PC-3 (cell line): Measurements from ENCODE around the gene S100A8. TPM values are rescaled to one million over a fixed set of nuclear protein-coding genes. Genes with fewer than 3 reads are reported as not detected.

ENCODE experiments used
- ATAC-seq: fragments of 200-7000 bp; cut with Tn5 transposase; 2 replicates; pipeline ENCODE4 v1.9.1; 2020; ENCODE audit warnings: mild to moderate bottlenecking, moderate library complexity
- BruUV-seq: library from RNA; stranded (reverse); fragments of 400-500 nt; replicated peaks from 2 replicates; lab custom pipeline; 2021; lab: Mats Ljungman, UMichigan
- CTCF ChIA-PET: fragments of 300-600 bp; sonication (Branson Sonifier 250); formaldehyde crosslinking; loops from one replicate; lab custom pipeline; 2022; ENCODE audit warnings: antibody characterized with exemption; lab: Charles Lee
- POLR2A ChIA-PET: fragments of 300-600 bp; sonication (Branson Sonifier 250); formaldehyde crosslinking; loops from one replicate; lab custom pipeline; 2022; ENCODE audit warnings: antibody characterized with exemption; ENCODE audit not compliant: unreplicated experiment; lab: Charles Lee
- DNase-seq: peaks from one replicate; pipeline ENCODE4 v3.0.0-alpha.2; 2015
- H2AFZ ChIP-seq: fragments of 300-600 bp; sonication (generic); 2 replicates; pipeline ENCODE4 v1.6.0; 2016; ENCODE audit warnings: antibody characterized with exemption, low read length
- H3F3A ChIP-seq: fragments of 300-600 bp; sonication (generic); one replicate; pipeline ENCODE4 v1.6.0; 2017; ENCODE audit warnings: antibody characterized with exemption, low read length, control low read depth, mild to moderate bottlenecking; ENCODE audit not compliant: unreplicated experiment
- H3K27ac ChIP-seq: fragments of 300-600 bp; sonication (generic); 2 replicates; pipeline ENCODE4 v1.5.1; 2016; ENCODE audit warnings: mild to moderate bottlenecking, low read length
- H3K27me3 ChIP-seq: fragments of 300-600 bp; sonication (generic); 2 replicates; pipeline ENCODE4 v1.6.1; 2016; ENCODE audit warnings: low read length, mixed read lengths
- H3K36me3 ChIP-seq: fragments of 300-600 bp; sonication (generic); 2 replicates; pipeline ENCODE4 v1.6.1; 2016; ENCODE audit warnings: low read depth, mixed run types, low read length, mixed read lengths
- H3K4me1 ChIP-seq: fragments of 300-600 bp; sonication (generic); 2 replicates; pipeline ENCODE4 v1.5.1; 2016; ENCODE audit warnings: low read length; ENCODE audit not compliant: insufficient read depth
- H3K4me2 ChIP-seq: fragments of 300-600 bp; sonication (generic); 2 replicates; pipeline ENCODE4 v1.6.0; 2016; ENCODE audit warnings: low read length
- H3K4me3 ChIP-seq: fragments of 300-600 bp; sonication (generic); 2 replicates; pipeline ENCODE4 v1.5.1; 2016; ENCODE audit warnings: mild to moderate bottlenecking, low read length, mixed read lengths
- H3K79me2 ChIP-seq: fragments of 300-600 bp; sonication (generic); 2 replicates; pipeline ENCODE4 v1.6.1; 2017; ENCODE audit warnings: low read length, mixed read lengths
- H3K9ac ChIP-seq: fragments of 300-600 bp; sonication (generic); 2 replicates; pipeline ENCODE4 v1.6.0; 2016; ENCODE audit warnings: mild to moderate bottlenecking, low read length
- H3K9me2 ChIP-seq: fragments of 300-600 bp; sonication (generic); replicated peaks from 2 replicates; pipeline ENCODE4 v1.6.1; 2016; ENCODE audit warnings: mixed run types, low read length, mixed read lengths
- H3K9me3 ChIP-seq: fragments of 300-600 bp; sonication (generic); 2 replicates; pipeline ENCODE4 v1.6.1; 2016; ENCODE audit warnings: low read length, mixed read lengths
- H4K20me1 ChIP-seq: fragments of 300-600 bp; sonication (generic); 2 replicates; pipeline ENCODE4 v1.6.1; 2016; ENCODE audit warnings: low read length, mixed read lengths
- CTCF ChIP-seq: fragments of 300-600 bp; sonication (generic); conservative IDR thresholded peaks from 2 replicates; pipeline ENCODE4 v1.5.1; 2017; ENCODE audit warnings: antibody characterized with exemption, low read depth, mild to moderate bottlenecking, low read length
- EZH2 ChIP-seq: fragments of 300-600 bp; sonication (generic); IDR thresholded peaks from one replicate; pipeline ENCODE4 v1.6.1; 2017; ENCODE audit warnings: antibody characterized with exemption, mild to moderate bottlenecking, low read length; ENCODE audit not compliant: unreplicated experiment
- EZH2phosphoT487 ChIP-seq: fragments of 300-600 bp; sonication (generic); IDR thresholded peaks from 2 replicates; pipeline ENCODE4 v1.6.1; 2018; ENCODE audit warnings: mild to moderate bottlenecking, antibody characterized with exemption, low read length, borderline replicate concordance
- intact Hi-C: fragments of 100-400 bp; cut with micrococcal nuclease; formaldehyde crosslinking; loops from 2 replicates; pipeline ENCODE4 v1.9.0; 2023
- total RNA-seq: library from RNA; depleted of rRNA; stranded (reverse); fragments of >200 nt; gene quantifications from 2 replicates; pipeline ENCODE4 v1.2.3, GENCODE V29; 2014

The S100A8 gene
- total RNA-seq, 1 experiment from 2014 or later, result 0.29 TPM

GRCh38 chr1:153397051-153397923 lies 6.4 kb upstream of the S100A8 start:
- BruUV-seq, result no TSS peak
- no peak overlapping the region for H2AFZ ChIP-seq
- H3K27me3 ChIP-seq, result peaks cover 67% of the 10 kb centered on the region
- H3K36me3 ChIP-seq, result no peaks in the 10 kb centered on the region
- CTCF ChIA-PET, result no interaction called here
- H3K4me1 ChIP-seq, result peaks cover 14% of the 10 kb centered on the region
- H3K4me3 ChIP-seq, result no peak overlapping the region
- no peak for TF ChIP-seq EZH2phosphoT487
- no peak for TF ChIP-seq EZH2
- no peak for TF ChIP-seq CTCF
- no peaks in the 10 kb centered on the region for H3K79me2 ChIP-seq
- H3K4me2 ChIP-seq, result no peak overlapping the region
- no peaks in the 10 kb centered on the region for H3K9me2 ChIP-seq
- POLR2A ChIA-PET, result no interaction called here
- ATAC-seq, result no peak
- intact Hi-C loops, result no loop called here
- no peak for DNase-seq
- no peak overlapping the region for H3K9ac ChIP-seq
- no peaks in the 10 kb centered on the region for H3K9me3 ChIP-seq
- no peaks in the 10 kb centered on the region for H4K20me1 ChIP-seq
- H3K27ac ChIP-seq, result no peak overlapping the region
- no peaks in the 10 kb centered on the region for H3F3A ChIP-seq

- Histone ChIP-seq H3K27me3 (peaks cover 67% of the 10 kb centered on the region), H3K4me3 (no peak overlapping the region), H3K36me3 (no peaks in the 10 kb centered on the region), H2AFZ (no peak overlapping the region), H4K20me1 (no peaks in the 10 kb centered on the region), H3F3A (no peaks in the 10 kb centered on the region), H3K27ac (no peak overlapping the region), H3K4me2 (no peak overlapping the region), H3K9ac (no peak overlapping the region), H3K9me2 (no peaks in the 10 kb centered on the region), H3K79me2 (no peaks in the 10 kb centered on the region), H3K4me1 (peaks cover 16% of the 10 kb centered on the region), H3K9me3 (no peaks in the 10 kb centered on the region)
- no TSS peak for BruUV-seq
- intact Hi-C loops, result no loop called here
- ChIA-PET CTCF (no interaction called here), POLR2A (no interaction called here)
- ATAC-seq, result no peak
- DNase-seq, result no peak
- TF ChIP-seq EZH2phosphoT487 (no peak), CTCF (no peak), EZH2 (no peak)
Measured at GRCh38 chr1:153396461-153396860, 5.6 kb upstream of the S100A8 start.

GRCh38 chr1:153395776-153396175 lies 4.9 kb upstream of the S100A8 start:
- H3K27me3 ChIP-seq, result peaks cover 62% of the 10 kb centered on the region
- intact Hi-C loops, result no loop called here
- TF ChIP-seq EZH2 (no peak), EZH2phosphoT487 (no peak), CTCF (no peak)
- CTCF ChIA-PET, result no interaction called here
- no peaks in the 10 kb centered on the region for H3K79me2 ChIP-seq
- H3K9ac ChIP-seq, result no peak overlapping the region
- no peak overlapping the region for H3K27ac ChIP-seq
- H3K9me3 ChIP-seq, result no peaks in the 10 kb centered on the region
- POLR2A ChIA-PET, result no interaction called here
- no peaks in the 10 kb centered on the region for H3K36me3 ChIP-seq
- H2AFZ ChIP-seq, result no peak overlapping the region
- H3F3A ChIP-seq, result no peaks in the 10 kb centered on the region
- no TSS peak for BruUV-seq
- no peak for DNase-seq
- H3K4me1 ChIP-seq, result peaks cover 23% of the 10 kb centered on the region
- no peak for ATAC-seq
- no peaks in the 10 kb centered on the region for H4K20me1 ChIP-seq
- no peak overlapping the region for H3K4me3 ChIP-seq
- peak overlapping the region; percentile 23 for H3K4me2 ChIP-seq
- H3K9me2 ChIP-seq, result no peaks in the 10 kb centered on the region
